CMK (cell line): ENCODE data around the gene ZNF382.
"Not testable (repeated sequence)": the region's sequence is repeated elsewhere in the genome, so short reads cannot be mapped to it uniquely, and the experiment has no call there.

Experiments
- DNase-seq: peaks from one replicate; pipeline ENCODE4 v3.0.0-alpha.2; 2010; ENCODE audit warnings: low read depth

ZNF382 gene

DNA sequence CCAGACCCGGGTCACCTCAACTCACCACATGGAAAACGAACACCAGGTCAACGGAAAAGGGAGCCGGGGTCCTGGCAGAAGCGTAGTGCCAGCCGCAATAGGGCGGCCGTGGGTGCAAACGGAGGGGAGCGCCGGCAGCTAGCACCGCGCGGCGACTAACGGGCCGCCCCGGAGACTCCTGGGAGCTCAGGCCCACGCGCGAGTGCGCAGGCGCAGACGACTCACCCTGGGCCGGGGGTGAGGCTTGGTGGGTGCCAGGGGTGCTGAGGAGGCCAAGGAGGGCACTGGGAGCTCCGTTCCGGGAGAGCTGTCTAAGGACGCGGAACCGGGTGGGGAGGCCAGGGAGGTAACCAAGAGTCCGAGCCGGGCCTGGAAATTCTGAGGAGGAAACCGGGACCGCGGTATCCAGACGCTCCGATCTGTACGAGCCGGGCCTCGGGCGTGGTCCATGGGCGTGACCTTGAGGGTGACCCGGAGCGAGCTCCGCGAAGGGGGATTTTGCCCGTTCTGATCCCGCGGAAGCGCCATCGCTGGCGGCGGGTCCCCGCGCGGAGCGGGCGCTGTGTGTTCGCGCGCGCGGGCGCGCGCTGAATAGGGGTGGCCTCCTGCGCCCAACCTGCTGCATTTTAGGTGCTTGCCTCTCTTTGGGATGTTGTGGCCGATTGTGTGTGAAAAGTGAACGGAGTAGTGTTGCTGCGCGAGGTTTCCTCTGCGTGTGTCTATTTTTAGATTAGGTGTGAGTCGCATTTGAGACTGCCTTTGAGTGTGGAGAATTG, at the start of gene ZNF382:
ZNF382 (plus strand) TSS at position 213 of the 776 bp plus-strand sequence. CDS start 4,602 bp downstream, outside the sequence.
- peak; percentile 78 for DNase-seq

DNA sequence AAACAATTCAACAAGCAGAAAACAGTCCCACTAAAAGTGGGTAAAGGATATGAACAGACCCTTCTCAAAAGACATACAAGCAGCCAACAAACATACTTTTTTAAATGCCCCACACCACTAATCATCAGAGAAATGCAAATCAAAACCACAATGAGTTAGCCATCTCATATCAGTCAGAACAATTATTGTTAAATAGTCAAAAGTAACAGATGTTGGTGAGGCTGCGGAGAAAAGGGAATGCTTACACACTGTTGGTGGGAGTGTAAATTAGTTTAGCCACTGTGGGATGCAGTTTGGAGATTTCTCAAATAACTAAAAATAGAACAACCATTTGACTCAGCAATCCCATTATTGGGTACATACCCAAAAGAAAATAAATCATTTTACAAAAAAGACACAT, 40.7 kb upstream of the ZNF382 start:
- no peak for DNase-seq

DNA sequence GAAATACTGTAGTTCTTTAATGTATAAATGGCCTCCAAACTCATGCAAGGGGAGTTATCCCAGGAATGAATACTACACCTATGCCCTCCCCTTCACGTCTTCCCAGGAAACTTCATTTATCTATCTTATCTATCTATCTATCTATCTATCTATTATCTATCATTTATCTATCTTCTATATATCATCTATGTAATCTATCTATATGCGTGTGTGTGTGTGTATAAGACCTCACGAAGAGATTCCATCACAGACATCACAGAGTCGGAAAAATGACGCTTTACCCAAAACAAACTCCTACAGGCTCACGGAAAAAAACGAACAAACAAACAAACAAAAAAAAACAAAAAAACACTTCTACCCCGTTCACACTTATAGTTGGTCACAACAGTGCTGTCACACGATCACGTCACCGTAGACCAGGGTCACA, 32.5 kb upstream of the ZNF382 start:
- no peak for DNase-seq

DNA sequence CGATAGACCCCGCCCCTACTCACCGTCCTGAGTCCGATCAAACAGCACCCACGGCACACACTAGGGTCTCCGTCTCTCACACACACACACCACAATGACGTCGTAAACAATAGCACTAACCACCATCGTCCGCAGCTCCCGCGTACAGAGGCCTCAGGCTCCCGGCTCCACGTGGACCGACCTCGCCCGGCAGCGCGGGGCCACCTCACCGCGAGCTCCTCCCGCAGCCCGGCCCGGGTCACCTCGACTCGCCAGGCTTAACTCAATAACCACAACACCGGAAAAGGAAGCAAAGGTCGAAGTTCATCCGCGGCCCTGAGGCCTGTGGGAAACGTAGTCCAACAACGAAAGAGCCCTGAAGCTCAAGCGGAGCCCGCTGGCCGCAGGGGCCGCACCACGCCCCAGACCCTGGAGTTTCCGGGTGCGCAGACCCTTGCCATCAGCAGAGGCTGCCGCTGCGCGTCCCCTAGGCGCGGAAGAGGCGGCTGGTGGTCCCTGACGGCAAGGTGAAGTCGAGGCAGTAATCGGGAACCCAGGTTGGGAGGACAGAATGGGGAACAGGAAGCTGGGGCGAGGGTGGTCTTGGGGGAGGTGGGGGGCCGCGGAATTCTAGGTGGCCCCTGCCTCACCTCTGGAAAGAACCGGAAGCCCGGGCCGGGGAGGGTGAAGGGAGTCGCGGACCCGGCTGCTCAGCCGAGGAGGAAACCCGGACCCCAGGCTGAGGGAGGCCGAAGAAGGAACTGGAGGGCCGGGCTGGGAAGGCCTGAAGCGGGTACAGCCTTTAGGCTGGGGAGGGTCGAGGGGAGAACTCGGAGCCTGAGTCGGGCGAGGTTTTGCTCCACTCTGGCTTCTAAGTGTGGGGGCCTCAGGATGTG, 31.9 kb upstream of the ZNF382 start, which contains the start of gene ZNF529:
ZNF529 (minus strand) TSS at position 273 of the 875 bp plus-strand sequence. CDS start 946 bp downstream, outside the sequence.
- DNase-seq: peak; percentile 92

DNA sequence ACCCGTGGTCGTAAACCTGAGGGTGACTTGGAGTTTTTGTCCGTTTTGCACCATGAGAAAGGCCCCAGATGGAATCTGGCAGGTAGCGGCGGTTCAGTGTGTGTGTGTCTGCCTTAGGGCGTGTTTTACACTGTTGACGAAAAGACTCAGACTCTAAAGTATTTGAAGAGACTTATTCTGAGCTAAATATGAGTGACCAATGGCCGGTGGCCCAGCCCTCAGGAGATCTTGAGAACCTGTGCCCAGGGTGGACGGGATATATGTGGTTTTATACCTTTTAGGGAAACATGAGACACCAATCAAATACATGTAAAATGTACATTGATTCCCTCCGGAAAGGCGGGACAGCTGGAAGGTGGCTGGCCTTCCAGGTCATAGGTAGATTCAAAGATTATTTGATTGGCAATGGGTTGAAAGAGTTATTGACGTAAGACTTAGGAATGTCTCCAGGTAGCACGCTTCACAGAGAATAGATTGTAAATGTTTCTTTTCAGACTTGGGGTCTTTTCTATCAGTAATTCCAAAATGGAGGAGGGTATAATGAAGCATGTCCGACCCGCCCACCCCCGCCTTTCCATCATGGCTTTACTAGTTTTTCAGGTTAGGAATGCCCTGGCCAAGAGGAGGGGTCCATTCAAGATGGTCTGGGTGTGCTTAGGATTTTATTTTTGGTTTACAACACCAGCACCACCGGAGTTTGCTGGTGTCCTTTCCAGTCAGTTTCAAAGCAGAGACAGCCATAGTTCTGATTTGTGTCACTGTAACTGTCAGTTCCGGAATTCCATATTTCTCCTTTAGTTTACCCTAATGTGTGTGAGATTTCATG, 31.0 kb upstream of the ZNF382 start:
- DNase-seq: no peak

DNA sequence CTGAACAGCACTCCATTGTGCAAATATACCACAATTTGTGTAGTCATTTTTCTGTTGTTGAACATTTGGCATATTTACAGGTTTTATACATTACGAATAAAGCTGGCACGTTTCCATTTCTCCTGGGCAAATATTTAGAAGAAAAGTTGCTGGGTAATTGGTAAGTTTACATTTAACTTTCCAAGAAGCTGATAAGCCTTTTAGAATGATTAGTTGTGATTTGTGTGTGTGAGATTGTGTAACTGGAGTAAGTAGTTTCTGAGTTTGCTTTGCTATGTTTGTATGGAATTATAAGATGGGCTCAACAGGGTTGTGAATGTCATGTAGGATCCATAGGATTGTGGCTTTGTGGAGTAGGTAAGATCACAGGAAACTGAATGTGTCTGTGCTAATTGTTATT, 30.4 kb upstream of the ZNF382 start:
- no peak for DNase-seq

DNA sequence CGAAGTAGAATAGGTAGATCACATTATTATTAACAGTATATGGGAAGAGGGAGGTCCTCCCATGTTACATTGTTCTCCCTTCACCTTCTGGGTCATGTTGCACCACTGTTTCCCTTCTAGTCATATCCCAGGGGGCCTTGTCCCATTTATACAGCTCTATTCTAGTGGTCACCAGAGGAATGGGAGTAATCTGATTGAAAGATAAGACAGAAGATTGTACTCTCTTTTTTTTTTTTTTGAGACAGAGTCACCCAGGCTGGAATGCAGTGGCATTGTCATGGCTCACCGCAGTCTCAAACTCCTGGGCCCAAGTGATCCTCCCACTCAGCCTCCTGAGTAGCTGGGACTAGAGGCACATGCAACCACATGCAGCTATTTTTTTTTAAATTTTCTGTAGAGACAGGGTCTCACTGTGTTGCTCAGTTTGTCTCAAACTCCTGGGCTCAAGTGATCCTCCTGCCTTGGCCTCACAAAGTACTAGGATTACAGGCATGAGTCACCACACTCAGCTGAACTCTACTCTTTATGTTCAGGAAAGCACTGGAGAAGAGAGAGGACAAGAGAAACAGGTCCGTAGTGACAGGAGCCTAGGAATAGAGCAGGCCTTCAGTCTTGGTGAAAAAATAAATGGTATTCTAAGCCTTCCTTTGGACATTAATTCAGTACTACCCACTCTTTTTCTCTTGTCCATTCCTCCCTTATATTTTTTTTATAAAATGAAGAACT, 27.7 kb upstream of the ZNF382 start:
- DNase-seq: no peak

DNA sequence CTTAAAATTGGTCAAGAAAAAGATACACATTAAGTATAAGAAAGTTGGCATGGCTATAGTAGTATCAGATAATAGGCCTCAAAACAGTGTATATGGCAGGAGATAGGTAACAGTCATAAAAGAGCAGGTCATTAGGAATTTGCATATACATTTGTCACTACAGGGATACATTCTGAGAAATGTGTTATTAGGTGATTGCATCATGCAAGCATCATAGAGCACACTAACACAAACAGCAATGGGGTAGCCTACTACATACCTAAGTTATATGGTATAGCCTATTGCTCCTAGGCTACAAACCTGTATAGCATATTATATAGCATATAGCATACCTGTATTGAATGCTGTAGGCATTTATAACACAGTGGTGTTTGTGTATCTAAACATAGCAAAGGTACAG, 25.9 kb upstream of the ZNF382 start:
- DNase-seq: no peak

- not testable (repeated sequence) for DNase-seq
These were observed 2.4 kb upstream of the ZNF382 start for GRCh38 chr19:36602681-36603080.

GRCh38 chr19:36604656-36605100, 435 bp upstream of the ZNF382 start:
- DNase-seq: peak; percentile 50

DNA sequence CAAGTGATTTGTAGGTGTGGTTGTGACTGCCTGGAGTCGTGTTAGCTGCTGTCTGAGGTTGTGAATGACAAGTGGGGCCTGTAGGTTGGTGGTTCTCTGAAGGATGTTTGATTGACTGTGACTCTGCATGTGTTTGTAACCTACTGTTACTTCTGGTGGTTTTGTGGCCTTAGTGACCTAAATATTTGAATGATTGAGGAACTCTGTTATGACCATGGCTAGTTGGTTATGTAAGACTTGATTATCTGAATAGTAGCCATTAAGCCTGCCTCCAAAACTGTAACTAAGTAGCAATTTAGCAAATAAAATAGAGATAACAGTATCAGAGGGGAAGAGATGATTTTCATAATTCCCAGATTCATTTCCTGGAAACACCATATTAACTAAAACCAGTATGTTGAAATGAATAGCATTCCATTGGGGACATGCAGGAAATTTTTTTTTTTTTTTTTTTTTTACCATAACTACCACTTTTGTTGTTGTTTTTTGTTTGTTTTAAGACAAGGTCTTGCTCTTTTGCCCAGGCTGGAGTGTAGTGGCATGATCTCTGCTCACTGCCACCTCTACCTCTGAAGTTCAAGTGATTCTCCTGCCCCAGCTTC, 865 bp downstream of the ZNF382 start:
- no peak for DNase-seq

DNA sequence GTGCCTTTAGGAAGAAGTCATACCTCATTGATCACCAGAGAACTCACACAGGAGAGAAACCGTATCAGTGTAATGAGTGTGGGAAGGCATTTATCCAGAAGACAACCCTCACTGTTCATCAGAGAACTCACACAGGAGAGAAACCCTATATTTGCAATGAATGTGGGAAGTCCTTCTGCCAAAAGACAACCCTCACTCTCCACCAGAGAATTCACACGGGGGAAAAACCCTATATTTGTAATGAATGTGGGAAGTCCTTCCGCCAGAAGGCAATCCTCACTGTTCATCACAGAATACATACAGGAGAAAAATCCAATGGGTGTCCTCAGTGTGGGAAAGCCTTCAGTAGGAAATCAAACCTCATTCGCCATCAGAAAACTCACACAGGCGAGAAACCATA, 21.9 kb downstream of the ZNF382 start:
- no peak for DNase-seq

- DNase-seq: no peak
These were observed 30.2 kb downstream of the ZNF382 start for GRCh38 chr19:36635342-36635741.

DNA sequence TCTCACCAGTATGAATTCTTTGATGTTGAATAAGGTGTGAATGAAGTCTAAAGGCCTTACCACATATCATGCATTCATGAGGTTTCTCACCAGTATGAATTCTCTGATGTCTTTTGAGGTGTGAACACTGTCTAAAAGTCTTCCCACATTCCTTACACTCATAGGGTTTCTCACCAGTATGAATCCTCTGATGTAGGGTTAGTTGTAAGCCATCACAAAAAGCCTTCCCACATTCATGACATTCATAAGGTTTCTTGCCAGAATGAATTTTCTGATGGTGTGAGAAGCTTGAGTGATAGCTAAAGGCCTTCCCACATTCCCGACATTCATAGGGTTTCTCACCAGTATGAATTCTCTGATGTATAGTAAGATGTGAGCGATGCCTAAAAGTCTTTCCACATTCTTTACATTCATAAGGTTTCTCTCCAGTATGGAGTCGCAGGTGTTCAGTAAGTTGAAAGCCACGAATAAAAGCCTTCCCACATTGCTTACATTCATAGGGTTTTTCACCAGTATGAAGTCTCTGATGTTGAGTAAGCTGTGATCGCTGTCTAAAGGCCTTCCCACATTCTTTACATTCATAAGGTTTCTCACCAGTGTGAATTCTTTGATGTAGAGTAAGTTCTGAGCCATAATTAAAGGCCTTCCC, 33.9 kb downstream of the ZNF382 start:
- DNase-seq: no peak

- DNase-seq: no peak
These were observed 41.6 kb downstream of the ZNF382 start for GRCh38 chr19:36646746-36647145.

- DNase-seq: no peak
These were observed 47.8 kb downstream of the ZNF382 start for GRCh38 chr19:36652958-36653357.

DNA sequence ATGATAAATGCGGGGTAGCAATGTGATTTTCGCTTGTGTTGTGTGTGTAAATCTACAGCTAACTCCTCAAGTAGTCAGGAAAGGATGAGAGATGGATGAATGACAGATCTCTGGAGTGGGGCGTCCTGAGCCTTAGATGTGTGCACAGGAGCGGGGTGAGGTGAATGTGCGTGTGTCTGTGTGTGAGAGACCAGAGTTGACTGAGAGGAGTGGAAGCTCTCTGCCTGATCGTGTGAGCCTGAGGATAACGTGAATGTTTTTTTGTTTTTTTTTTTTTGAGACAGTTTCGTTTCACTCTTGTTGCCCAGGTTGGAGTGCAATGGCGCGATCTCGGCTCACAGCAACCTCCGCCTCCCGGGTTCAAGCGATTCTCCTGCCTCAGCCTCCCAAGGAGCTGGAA, 60.7 kb downstream of the ZNF382 start:
- DNase-seq: no peak

- no peak for DNase-seq
These were observed 63.5 kb downstream of the ZNF382 start for GRCh38 chr19:36668646-36669045.

DNA sequence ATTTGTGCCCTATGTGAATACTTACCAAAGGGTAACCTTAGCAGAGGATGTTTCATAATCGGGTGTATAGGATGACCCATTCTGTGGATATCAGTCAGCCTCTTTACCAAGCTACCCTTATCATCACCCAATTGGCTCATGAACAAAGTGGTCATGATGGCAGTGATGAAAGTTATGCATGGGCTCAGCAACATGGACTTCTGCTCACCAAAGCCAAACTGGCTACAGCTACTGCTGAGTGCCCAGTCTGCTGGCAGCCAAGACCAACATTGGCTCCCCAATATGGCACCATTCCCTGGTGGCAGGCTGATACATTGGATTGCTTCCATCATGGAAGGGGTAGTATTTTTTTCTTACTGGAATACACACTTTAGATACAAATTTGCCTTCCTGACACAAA, 67.3 kb downstream of the ZNF382 start:
- DNase-seq: no peak

- no peak for DNase-seq
These were observed 69.1 kb downstream of the ZNF382 start for GRCh38 chr19:36674201-36674600.
